ENCODE measurements around the gene MAGI3.
"Not testable (repeated sequence)": the region's sequence is repeated elsewhere in the genome, so short reads cannot be mapped to it uniquely, and the experiment has no call there.

The MAGI3 gene

DNA sequence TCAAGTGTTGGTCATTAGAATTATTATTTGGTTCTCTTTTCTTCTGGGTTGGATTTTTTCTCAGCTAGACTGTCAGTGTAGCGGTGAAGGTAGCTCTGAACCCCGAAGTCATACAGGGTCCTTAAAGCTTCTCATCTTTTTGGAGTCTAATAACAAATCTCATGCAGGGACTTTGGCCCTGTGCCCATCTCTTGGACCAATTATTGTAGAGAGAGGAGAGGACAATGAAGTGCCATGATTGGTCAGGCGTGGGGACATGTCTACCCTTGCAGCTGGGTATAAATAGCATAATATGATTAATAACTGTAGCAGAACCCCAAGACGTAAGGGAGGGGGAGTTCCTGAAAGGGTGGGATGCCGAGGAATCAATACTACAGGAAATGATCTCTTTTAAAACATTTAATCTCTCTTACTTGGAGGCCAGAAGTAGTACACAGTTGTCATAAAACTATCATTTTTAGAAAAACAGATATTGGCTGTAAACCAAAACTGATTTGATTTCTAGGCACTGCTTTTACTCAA lies 8.8 kb downstream of the MAGI3 start:
- DNase-seq (ENCODE audit: low read depth, low spot score) = no peak

DNA sequence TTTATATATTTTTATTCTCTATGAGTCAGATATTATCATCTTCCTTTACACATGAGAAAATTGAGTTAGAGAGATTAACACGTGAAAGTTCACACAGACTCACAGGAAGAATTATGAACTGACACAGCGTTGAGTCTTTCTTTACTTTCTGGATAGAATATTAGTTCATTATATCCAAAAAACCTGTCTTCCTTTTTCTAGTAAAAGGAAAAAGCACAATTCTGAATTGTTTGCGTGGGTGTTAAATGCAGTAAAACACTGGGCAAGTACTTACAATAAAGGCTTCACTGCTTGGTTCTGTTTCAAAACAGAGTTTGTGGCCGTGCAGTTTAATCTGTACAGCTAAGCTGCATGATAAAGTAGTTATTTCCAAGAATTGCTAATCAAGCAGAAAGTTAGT lies 10.8 kb downstream of the MAGI3 start:
- no peak for DNase-seq (ENCODE audit: low read depth, low spot score)

DNA sequence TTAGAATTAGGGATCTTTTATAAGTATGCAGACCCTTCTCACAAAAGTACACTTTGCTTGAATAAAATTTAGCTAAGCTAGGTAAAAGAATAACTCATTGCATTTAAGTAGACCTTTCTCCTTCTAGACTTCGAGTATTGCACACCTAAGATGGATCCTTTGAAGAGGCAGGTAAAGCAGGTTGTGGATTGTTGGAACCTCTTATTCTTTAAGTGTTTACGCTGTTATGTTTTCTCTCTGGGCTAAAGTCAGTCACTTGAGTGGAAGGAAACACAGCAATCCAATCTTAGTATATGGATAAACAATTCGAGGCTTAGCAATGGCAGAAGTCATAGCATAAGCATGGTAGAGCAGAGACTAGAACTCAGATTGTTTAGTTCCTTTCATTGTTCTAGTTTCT lies 11.4 kb downstream of the MAGI3 start:
- DNase-seq (ENCODE audit: low read depth, low spot score) = no peak

DNA sequence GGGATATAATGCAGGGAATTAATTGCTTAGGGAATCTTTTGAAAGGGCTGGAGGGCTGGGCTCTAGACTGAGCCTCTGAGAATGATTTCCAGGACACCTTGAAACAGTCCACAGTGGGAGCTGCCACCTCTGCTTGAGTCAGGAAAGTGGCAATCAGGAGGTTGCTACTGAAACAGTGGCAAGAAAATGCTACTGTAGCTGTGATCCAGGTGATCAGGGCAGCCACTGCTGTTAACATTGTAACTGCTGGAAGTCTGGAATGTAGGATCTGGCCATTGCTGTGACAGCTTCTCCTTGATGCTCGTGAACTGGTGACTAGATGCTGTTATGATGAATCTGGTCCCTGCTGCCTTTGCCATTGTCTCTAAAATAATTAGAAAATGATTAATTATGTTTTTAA lies 12.8 kb downstream of the MAGI3 start:
- no peak for DNase-seq (ENCODE audit: low read depth, low spot score)

DNA sequence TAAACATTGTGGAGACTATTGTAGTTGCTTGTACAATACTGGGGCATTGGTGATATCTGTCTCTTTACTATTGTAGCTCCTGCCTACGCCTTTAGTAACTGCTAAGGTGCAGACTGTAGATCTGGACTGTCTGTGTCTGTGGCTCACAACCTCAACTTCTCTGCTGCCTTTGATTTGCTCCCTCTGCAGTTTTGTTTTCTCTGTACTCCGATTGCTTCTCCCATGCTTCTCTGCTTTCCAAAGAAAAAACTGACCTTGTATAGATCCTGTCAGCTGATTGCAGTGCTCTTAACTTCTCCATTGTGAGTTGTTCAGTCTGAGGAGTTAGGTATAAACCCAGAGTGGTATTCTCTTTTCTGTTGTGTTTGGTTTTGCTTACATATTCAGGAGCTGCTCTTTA lies 15.3 kb downstream of the MAGI3 start:
- DNase-seq (ENCODE audit: low read depth, low spot score) = no peak

DNA sequence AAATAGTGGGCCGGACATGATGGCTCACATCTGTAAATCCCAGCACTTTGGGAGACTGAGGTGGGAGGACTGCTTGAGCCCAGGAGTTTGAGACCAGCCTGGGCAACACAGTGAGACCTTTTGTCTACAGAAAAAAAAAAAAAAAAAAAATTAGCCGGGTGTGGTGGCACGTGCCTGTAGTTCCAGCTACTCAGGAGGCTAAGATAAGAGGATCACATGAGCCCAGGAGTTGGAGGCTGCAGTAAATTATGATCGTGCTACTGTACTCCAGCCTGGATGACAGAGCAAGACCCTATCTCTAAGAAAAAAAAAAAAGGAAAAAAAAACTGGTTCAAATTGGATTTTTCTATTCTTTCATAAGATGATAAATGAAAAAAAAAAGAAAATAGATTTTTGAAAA lies 15.8 kb downstream of the MAGI3 start:
- DNase-seq (ENCODE audit: low read depth, low spot score) = not testable (repeated sequence)

DNA sequence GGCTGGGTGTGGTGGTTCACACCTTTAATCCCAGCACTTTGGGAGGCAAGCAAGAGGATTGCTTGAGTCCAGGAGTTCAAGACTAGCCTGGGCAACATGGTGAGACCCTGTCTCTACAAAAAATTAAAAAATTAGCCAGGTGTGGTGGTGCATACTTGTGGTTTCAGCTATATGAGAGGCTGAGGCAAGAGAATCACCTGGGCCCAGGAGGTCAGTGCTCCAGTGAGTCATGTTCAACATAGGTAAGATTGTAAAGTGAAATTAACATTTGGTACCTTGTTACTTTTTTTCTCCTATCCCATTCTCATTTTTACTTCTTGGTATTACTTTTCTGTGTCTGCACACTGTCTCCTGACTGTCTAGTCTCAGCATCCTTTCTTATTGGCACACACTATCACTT lies 19.0 kb downstream of the MAGI3 start:
- DNase-seq (ENCODE audit: low read depth, low spot score) = no peak

DNA sequence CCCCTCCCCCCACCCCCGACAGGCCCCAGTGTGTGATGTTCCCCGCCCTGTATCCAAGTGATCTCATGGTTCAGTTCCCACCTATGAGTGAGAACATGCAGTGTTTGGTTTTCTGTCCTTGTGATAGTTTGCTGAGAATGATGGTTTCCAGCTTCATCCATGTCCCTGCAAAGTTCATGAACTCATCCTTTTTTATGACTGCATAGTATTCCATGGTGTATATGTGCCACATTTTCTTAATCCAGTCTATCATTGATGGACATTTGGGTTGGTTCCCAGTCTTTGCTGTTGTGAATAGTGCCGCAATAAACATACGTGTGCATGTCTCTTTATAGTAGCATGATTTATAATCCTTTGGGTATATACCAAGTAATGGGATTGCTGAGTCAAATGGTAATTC lies 21.7 kb downstream of the MAGI3 start:
- DNase-seq (ENCODE audit: low read depth, low spot score) = not testable (repeated sequence)

DNA sequence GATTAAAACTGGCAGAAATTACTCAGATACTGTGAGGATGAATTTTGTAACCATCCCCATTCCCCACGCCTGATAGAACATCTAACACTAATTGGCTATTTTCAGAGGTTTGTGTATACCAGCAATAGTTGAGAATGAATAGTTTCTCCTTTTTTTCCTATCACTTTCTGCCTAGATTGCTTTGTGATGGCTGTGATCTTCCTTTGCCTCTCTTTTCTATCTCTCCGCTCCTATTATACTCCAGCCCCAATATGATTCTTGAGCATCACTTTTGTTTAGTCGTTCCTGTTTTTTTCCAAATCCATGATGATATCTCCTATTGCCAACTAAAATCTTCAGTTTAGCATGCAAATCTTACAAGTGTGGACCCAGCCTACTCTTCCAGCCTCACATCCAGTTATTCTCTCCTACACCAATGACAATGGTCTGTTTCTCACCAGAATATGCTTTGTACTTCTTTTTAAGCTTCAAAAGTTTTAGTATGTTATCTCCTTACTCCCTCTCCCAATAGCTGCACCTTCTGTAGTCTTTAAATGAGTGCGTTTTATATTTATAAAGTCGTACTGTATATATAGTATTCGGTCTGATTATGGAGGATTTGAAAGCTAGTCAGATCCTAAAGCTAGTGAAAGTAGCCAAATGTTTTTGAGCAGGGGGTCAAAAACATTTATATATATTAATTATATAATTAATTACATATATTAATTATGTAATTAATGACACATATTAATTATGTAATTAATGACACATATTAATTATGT lies 25.2 kb downstream of the MAGI3 start:
- no peak for DNase-seq (ENCODE audit: low read depth, low spot score)

DNA sequence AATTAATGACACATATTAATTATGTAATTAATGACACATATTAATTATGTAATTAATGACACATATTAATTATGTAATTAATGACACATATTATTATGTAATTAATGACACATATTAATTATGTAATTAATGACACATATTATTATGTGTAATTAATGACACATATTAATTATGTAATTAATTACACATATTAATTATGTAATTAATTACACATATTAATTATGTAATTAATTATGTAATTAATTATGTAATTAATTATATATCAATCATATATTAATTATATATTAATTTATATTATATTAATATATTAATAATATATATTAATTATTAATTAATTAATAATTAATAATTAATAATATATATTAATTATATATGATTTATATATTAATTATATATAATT lies 25.8 kb downstream of the MAGI3 start:
- DNase-seq (ENCODE audit: low read depth, low spot score) = not testable (repeated sequence)

DNA sequence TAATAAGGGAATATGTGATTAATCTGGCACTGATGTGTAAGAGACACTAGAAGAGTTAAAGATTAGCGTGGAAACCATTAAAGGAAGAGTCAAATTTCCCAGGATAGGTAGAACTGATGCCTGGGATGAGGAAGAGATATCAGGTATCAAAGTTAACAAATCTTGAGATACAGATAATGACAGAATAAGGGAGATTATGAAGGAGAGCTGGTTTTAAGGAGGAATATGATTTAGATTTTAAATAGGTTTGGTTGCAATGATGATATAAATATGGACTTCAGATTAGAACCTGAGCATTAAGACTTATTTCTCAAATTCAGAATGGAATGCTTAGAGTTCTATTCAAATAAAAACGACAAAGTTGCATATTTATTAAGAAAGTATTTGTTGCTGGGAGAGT lies 26.2 kb downstream of the MAGI3 start:
- DNase-seq (ENCODE audit: low read depth, low spot score) = no peak

DNA sequence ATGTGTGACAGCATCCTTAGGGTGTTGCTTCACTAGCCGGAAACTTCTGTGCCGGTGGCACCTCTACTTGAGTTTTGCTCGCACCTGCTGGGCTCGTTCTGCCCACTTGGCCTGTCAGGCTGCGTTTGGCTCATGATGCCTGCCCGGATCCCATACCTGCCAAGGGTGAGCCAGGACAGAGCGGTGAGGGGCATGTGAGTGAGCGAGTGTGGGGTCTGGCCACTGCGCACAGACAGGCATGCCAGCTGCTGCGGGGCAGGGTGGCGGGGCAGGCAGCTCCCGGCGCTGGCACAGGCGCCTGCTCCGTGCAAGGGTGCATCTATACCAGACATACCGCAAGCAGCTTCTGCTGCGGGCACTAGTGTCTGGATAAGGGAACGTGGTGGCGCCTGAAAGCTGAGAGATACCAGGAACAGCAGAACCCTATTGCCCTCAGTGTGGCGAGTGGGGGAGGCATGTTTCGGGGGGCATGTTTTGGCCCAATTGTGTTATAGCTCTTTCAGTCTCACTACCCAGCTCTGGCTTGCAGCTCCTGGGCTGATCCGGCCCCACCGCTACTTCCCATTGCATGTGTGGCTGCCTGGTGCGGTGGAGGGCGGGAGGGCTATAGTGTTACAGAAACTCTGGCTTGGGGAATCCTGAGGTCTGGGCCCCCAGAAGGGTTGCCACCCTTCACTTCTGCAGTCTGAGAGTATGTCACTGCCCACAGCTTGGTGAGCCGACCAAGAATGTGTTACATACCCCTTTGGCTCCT lies 32.2 kb downstream of the MAGI3 start:
- DNase-seq (ENCODE audit: low read depth, low spot score) = no peak

DNA sequence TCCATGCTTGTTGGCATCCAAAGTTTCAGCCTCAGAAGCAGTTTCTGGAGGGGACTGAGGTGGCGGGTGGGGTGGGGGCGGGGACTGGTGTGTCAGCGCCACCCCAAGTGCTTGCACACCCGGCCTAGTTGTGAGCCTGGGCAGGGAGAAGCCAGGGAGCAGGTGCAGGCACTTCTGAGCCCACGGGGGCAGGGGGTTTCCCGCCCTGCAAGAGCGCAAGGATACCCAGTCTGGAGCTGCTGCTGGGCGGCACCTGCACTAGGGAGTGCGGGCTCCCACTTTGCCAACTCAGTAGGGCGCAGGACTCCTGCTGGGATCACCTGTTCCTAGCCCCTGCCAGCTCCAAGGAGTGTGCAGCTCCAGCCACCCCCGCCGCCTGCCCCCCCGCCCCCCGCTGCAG lies 33.5 kb downstream of the MAGI3 start:
- no peak for DNase-seq (ENCODE audit: low read depth, low spot score)

DNA sequence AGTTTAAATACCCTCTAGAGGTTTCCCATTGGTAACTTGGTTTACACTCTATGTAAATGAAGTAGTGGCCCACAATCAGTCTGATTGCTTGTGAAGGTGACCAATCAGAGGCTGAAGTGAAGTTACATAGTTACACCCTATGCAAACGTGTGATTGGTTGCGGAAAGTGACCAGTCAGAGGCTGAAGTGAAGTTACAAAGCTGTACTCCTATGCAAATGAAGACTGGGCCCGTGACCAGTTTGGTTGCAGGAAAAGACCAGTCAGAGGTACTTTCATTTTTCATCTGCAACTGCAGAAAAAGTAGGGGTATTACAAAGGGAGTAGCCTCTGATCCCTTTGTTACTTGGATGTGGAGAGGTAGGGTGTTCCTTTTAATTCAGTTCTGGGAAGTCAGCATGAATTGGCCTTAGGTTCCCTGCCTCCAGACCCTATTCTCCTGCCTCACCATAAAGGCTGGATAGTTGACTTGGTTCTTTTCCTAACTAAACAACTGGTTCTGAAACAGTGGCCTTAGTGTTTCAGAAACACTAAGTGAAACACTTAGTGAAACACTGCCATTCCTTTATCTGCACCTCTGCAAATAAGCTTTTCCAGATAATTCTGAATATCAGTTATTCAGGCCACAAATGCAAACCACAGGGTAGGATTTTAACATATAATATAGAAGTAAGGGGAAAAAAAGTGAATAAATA lies 39.3 kb downstream of the MAGI3 start:
- no peak for DNase-seq (ENCODE audit: low read depth, low spot score)

DNA sequence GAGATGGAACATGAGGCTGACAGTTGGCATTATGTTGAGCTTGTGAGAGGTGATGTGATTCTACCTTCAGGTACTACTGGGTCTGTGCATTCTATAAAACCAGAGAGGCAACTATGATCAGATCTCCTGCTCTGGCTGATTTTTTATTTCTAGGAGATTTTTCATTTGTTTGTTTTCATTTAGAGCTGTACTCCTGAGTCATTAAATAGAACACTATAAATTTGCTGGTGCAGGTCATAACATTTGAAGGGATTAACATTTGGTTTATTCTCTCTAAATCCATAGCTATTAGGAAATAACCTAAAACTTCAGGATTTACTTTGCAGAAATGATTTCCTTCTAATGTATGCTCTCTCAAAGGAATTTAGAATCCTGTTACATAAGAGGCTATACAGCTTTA lies 42.9 kb downstream of the MAGI3 start:
- no peak for DNase-seq (ENCODE audit: low read depth, low spot score)

DNA sequence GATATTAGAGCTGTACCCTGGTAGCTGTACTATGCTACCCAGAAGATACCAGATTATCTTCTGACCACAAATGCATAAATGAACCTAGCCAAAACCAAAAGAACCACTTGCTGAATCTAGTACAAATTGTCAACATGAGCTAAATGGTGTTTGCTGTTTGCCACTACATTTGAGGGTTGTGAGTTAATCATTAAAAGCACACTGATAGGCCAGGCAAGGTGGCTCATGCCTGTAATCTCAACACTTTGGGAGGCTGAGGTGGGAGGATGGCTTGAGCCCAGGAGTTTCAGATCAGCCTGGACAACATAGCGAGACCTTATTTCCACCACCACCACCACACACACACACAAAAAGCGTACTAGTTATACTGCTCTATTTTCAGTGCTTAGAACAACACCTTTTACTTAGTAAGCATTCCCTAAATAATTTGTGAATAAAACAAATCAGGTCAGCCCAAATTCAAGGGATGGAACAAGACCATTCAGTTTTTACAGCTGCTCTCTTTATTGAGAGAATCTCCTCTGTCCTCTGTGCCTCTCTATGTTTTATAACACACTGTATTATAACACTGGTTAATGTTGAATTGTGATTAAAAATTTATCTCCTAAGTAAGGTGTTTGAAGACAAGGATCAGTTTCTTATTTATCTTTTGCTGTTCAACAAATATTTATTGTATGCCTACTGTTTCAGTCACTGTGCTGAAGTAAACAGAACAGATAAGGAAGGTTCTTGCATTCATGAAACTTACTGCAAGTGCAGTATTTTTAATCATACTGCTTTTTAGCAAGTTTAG lies 44.0 kb downstream of the MAGI3 start:
- no peak for DNase-seq (ENCODE audit: low read depth, low spot score)

DNA sequence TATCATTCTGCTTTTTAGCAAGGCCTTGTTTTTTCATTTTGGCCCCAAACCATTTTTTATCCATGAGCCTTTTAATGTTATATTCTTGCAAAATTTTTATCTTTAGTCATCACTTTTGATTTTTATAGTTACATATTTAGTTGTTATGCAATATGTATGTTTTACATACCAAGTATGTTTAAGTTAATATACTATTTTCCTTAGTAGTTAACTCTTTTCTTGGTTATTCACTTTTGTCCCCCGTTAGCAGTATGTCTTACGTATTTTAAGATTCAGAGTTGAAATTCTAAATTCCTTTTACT lies 44.5 kb downstream of the MAGI3 start:
- no peak for DNase-seq (ENCODE audit: low read depth, low spot score)

DNA sequence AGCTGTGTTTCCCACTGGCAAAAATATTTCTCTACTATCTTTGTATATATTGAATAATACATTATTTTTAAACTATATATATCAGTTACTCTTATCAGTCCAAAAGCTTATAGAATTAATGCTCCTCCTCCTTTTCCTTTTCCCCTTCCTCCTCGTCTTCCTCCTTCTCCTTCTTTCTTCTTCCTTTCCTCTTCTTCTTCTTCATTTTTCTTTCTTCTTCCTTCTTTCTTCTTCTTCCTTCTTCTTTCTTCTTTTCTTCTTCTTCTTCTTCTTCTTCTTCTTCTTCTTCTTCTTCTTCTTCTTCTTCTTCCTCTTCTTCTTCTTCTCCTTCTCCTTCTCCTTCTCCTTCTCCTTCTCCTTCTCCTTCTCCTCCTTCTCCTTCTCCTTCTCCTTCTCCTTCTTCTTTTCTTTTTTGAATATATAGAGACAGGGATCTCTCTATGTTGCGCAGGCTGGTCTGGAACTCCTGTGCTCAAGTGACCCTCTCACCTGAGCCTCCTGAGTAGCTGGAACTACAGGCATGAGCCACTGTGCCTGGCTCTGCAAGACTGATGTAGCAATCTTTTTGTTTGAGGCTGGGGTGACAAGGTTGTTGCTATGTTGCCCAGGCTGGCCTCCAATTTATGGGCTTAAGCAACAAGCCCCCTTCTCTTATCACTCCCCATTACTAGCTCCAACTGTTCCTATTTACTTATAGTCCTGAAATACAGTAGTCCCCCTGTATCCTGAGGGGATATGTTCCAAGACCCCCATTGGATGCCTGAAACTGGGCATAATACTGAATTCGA lies 47.4 kb downstream of the MAGI3 start:
- DNase-seq (ENCODE audit: low read depth, low spot score) = no peak

DNA sequence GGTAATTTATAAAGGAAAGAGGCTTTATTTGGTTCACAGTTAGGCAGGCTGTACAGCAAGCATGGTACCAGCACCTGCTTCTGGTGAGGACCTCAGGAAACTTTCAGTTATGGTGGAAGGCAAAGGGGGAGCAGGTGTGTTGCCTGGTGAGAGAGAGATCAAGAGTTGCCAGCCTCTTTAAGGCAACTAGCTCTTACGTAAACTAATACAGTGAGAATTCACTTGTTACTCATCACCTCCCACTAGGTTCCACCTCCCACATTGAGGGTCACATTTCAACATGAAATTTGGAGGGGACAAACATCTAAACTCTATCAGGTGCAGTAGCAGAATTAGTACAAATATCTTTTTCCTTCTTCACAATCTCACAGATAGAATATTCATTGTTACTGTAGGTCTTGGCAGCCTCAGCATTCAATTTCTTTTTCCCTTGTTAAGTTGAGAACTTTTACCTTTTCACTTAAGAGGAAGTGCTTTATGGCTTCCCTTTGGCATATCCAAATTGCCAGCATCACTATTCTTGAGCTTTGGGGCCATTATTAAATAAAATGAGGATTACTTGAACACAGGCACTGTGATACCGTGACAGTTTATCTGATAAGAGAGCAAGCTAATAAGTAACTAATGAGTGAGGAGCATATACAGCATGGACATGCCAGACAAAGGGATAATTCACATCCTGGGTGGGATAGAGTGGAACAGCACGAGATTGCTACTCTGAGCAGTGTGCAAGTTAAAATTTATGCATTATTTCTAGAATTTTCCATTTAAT lies 48.4 kb downstream of the MAGI3 start:
- no peak for DNase-seq (ENCODE audit: low read depth, low spot score)

DNA sequence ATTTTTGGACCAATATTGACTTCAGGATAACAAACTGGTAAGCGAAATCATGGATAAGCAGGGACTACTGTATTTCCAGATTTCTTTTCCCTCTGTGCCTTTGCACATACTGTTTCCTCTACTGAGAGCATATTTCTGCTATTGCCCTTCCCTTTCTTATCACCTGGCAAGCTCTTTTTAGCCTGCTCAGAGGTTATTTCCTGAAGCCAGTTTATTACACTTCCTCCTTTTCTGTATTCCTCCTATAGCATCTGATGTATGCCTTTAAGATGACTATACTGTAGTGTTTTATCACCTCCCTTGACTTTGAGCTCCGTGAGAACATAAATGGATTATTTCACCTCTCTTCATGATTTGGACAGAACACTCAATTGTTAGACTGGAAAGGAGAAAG lies 49.0 kb downstream of the MAGI3 start:
- DNase-seq (ENCODE audit: low read depth, low spot score) = no peak
